Left hindlimb (tissue), 1 donor: Measurements from ENCODE around the gene MTF1.
A peak's percentile ranks its signal among the peaks of the same experiment; 100 is the strongest.

ENCODE experiments used
- DNase-seq: peaks from one replicate; pipeline ENCODE4 v3.0.0-alpha.2; 2018

MTF1 gene

GRCh38 chr1:37825506-37825905 lies 33.9 kb downstream of the MTF1 start:
- DNase-seq = no peak

GRCh38 chr1:37824001-37824400 lies 35.4 kb downstream of the MTF1 start:
- no peak for DNase-seq

- no peak for DNase-seq
Measured at GRCh38 chr1:37822906-37823815, 36.2 kb downstream of the MTF1 start.

- no peak for DNase-seq
Measured at GRCh38 chr1:37821481-37821880, 37.9 kb downstream of the MTF1 start.

GRCh38 chr1:37817481-37817880 lies 41.9 kb downstream of the MTF1 start:
- DNase-seq = no peak

GRCh38 chr1:37814252-37814651 lies 45.1 kb downstream of the MTF1 start:
- DNase-seq = no peak

GRCh38 chr1:37813529-37814145 lies 45.8 kb downstream of the MTF1 start:
- DNase-seq = no peak

GRCh38 chr1:37811027-37811655 lies 48.3 kb downstream of the MTF1 start:
- DNase-seq = peak; percentile 75

GRCh38 chr1:37809942-37810341 lies 49.5 kb downstream of the MTF1 start:
- DNase-seq = no peak

- peak; percentile 81 for DNase-seq
Measured at GRCh38 chr1:37808369-37809319, 50.7 kb downstream of the MTF1 start.

- peak; percentile 95 for DNase-seq
Measured at GRCh38 chr1:37807555-37808368, 51.6 kb downstream of the MTF1 start, which contains the start of the genes C1orf122 and YRDC. C1orf122 (plus strand) TSS chr1:37807790; CDS start chr1:37808405, 615 bp downstream. YRDC (minus strand) TSS chr1:37808208; CDS start chr1:37808180, 28 bp downstream.

GRCh38 chr1:37807220-37807554 lies 52.2 kb downstream of the MTF1 start:
- no peak for DNase-seq

GRCh38 chr1:37802439-37802838 lies 57.0 kb downstream of the MTF1 start:
- DNase-seq = no peak

- DNase-seq = no peak
Measured at GRCh38 chr1:37797750-37798345, 61.5 kb downstream of the MTF1 start.

- peak; percentile 63 for DNase-seq
Measured at GRCh38 chr1:37795340-37796125, 63.9 kb downstream of the MTF1 start.

- DNase-seq = no peak
Measured at GRCh38 chr1:37794372-37795339, 64.7 kb downstream of the MTF1 start.

GRCh38 chr1:37793773-37794371 lies 65.5 kb downstream of the MTF1 start, which contains the start of gene MANEAL:
MANEAL (plus strand) TSS chr1:37793847; CDS start chr1:37794183, 336 bp downstream.
- peak; percentile 40 for DNase-seq

- no peak for DNase-seq
Measured at GRCh38 chr1:37792943-37793686, 66.3 kb downstream of the MTF1 start.
